Gastroesophageal sphincter (tissue), 4 donors: Measurements from ENCODE around the gene LRCH3. TPM values are rescaled to one million over a fixed set of nuclear protein-coding genes. Genes with fewer than 3 reads are reported as not detected.

Experiments used
- ATAC-seq: fragments of 150-250 bp; one replicate; pipeline ENCODE4 v1.9.1; 2016; ENCODE audit warnings: mild to moderate bottlenecking, moderate library complexity
- H3K27ac ChIP-seq, 4 donors: fragments of 200-600 bp; sonication (generic) in 3 of 4; 1 replicate in 3 of 4; 2 replicates in 1 of 4; pipeline ENCODE4 v1.5.1; 2016 to 2019
- H3K27me3 ChIP-seq: fragments of 200-600 bp; sonication (generic); one replicate; pipeline ENCODE4 v1.5.1; 2019
- H3K36me3 ChIP-seq, 2 donors: fragments of 200-600 bp; sonication (generic); one replicate each; pipeline ENCODE4 v1.5.1; 2019; ENCODE audit warnings: control low read depth in 1 of 2
- H3K4me1 ChIP-seq, 3 donors: fragments of 200-600 bp; sonication (generic); 1 replicate in 2 of 3; 2 replicates in 1 of 3; pipeline ENCODE4 v1.5.1; 2016 to 2019; ENCODE audit warnings: control low read depth in 2 of 3
- H3K4me3 ChIP-seq, 2 donors: fragments of 200-600 bp; sonication (generic); one replicate each; pipeline ENCODE4 v1.5.1; 2019; ENCODE audit warnings: mild to moderate bottlenecking in 1 of 2, moderate library complexity in 1 of 2
- H3K9me3 ChIP-seq, 3 donors: fragments of 200-600 bp; sonication (generic); one replicate each; pipeline ENCODE4 v1.5.1; 2017 to 2019; ENCODE audit warnings: control low read depth in 2 of 3
- EP300 ChIP-seq: sonication (generic); formaldehyde crosslinking; IDR thresholded peaks from one replicate; pipeline ENCODE4 v1.6.1; 2017; ENCODE audit warnings: antibody characterized with exemption, mild to moderate bottlenecking
- POLR2A ChIP-seq, 2 donors: fragments of 450-650 bp; IDR thresholded peaks; one replicate each; pipeline ENCODE4 v1.6.1; 2017; ENCODE audit warnings: antibody characterized with exemption in 2 of 2, mild to moderate bottlenecking in 2 of 2, moderate library complexity in 1 of 2
- POLR2AphosphoS5 ChIP-seq: sonication (generic); formaldehyde crosslinking; IDR thresholded peaks from one replicate; pipeline ENCODE4 v1.6.1; 2017; ENCODE audit warnings: antibody characterized with exemption
- WGBS, 2 donors: methylation state at CpG; one replicate each; pipeline ENCODE4 v1.1.5; 2018; ENCODE audit warnings: low coverage in 1 of 2; 5-methylcytosine and 5-hydroxymethylcytosine counted together
- total RNA-seq, 4 donors: library from RNA; depleted of rRNA; stranded (reverse); fragments of >200 nt; gene quantifications; one replicate each; pipeline ENCODE4 v1.1.0, GENCODE V29; 2016
- TF ChIP-seq, protein P1 (sequence below), 4 experiments: fragments of 200-600 bp in 2 of 4; fragments of 450-650 bp in 2 of 4; sonication (generic) in 1 of 4; IDR thresholded peaks; one replicate each; pipeline ENCODE4 v1.5.1; 2017 to 2019; ENCODE audit warnings: antibody characterized with exemption in 4 of 4, mild to moderate bottlenecking in 2 of 4, moderate library complexity in 2 of 4

Gene LRCH3
- total RNA-seq = 100 to 1,000 TPM in 1 of 4 donors, 10 to 100 TPM in 3; 39.0 to 158 (median 69.6) TPM

DNA sequence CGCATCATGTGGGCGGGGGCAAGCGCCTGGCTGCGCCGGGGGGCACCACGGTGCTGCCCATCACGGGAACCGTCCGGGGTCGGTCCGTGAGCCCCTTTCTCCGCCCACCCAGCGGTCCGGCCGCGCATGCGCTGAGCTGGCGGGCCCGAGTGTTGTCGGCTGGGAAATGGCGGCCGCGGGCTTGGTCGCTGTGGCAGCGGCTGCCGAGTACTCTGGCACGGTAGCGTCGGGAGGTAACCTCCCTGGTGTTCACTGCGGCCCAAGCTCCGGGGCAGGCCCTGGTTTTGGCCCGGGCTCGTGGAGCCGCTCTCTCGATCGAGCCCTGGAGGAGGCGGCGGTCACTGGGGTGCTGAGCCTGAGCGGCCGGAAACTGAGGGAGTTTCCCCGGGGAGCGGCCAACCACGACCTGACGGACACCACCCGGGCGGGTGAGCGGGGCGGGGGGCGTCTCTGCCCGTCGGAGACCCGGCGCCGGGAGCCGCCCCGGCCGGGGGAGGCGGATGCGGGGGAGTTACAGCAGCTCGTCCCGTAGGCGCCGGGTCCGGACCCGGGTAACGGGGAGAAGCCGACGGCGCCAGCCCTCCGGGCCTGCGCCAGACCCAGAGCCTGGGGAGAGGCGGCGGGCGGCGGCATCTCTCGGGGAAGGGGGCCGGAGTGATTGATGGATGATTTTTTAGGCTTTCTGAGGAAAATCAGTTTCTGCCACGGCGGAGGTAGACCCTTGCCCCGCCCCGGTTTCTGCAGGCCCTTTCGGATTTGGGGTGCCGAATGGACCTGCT is at the start of gene LRCH3:
Gene LRCH3 (plus strand): TSS at position 142 of the 779 bp plus-strand sequence. CDS start 25 bp downstream, at position 167.
- no peaks in the 10 kb centered on the region for H3K27me3 ChIP-seq
- ATAC-seq = peak; percentile 81
- 0% methylated on average over 1 to 6 of the region's 83 CpGs for WGBS, 2 donors

GRCh38 chr3:197742787-197743186 is 48.3 kb upstream of the LRCH3 start:
- Histone ChIP-seq H3K4me1 (peaks cover 0 to 3% (median under 1%) of the 10 kb centered on the region in 3 donors), H3K27me3 (no peaks in the 10 kb centered on the region), H3K9me3 (no peaks in the 10 kb centered on the region), H3K36me3 (no peaks in the 10 kb centered on the region), H3K27ac (no peak overlapping the region), H3K4me3 (no peak overlapping the region)
- WGBS, 2 donors = 46 to 87% methylated on average over 2 to 3 of the region's 3 CpGs
- ATAC-seq = no peak
- TF ChIP-seq, protein P1, sequence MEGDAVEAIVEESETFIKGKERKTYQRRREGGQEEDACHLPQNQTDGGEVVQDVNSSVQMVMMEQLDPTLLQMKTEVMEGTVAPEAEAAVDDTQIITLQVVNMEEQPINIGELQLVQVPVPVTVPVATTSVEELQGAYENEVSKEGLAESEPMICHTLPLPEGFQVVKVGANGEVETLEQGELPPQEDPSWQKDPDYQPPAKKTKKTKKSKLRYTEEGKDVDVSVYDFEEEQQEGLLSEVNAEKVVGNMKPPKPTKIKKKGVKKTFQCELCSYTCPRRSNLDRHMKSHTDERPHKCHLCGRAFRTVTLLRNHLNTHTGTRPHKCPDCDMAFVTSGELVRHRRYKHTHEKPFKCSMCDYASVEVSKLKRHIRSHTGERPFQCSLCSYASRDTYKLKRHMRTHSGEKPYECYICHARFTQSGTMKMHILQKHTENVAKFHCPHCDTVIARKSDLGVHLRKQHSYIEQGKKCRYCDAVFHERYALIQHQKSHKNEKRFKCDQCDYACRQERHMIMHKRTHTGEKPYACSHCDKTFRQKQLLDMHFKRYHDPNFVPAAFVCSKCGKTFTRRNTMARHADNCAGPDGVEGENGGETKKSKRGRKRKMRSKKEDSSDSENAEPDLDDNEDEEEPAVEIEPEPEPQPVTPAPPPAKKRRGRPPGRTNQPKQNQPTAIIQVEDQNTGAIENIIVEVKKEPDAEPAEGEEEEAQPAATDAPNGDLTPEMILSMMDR (IDR thresholded peaks at IDR 0.05) = no peak
- TF ChIP-seq EP300 = no peak
- TF ChIP-seq POLR2A (IDR thresholded peaks at IDR 0.05) = no peak
- TF ChIP-seq POLR2AphosphoS5 = no peak

More for the DNA sequence above, at the start of gene LRCH3:
- peaks cover 0 to 46% (median 9%) of the 10 kb centered on the region in 3 donors for H3K4me1 ChIP-seq
- peaks cover 0 to 11% of the 10 kb centered on the region in 2 donors for H3K36me3 ChIP-seq
- H3K9me3 ChIP-seq = no peaks in the 10 kb centered on the region
- H3K27ac ChIP-seq = peak within 1 kb of the TSS; percentile 78 to 98 (median 96)
- H3K4me3 ChIP-seq = peak within 1 kb of the TSS; percentile 86 to 94
- TF ChIP-seq EP300 (no peak), POLR2AphosphoS5 (peak; percentile 86), POLR2A (IDR thresholded peaks at IDR 0.05) (peak; percentile 72 to 77)
- TF ChIP-seq, protein P1 (IDR thresholded peaks at IDR 0.05) = peak in 2 of 4 experiments; percentile 16 to 17

GRCh38 chr3:197746209-197746608 is 44.8 kb upstream of the LRCH3 start:
- Histone ChIP-seq H3K9me3 (no peaks in the 10 kb centered on the region), H3K4me3 (no peak overlapping the region), H3K36me3 (no peaks in the 10 kb centered on the region), H3K4me1 (peaks cover 0 to 13% (median 0%) of the 10 kb centered on the region in 3 donors), H3K27me3 (no peaks in the 10 kb centered on the region), H3K27ac (no peak overlapping the region)
- TF ChIP-seq, protein P1 (IDR thresholded peaks at IDR 0.05) = no peak
- no peak for TF ChIP-seq POLR2A (IDR thresholded peaks at IDR 0.05)
- TF ChIP-seq EP300 = no peak
- TF ChIP-seq POLR2AphosphoS5 = no peak
- 82% methylated on average over 3 of the region's 3 CpGs for WGBS, 2 donors
- ATAC-seq = no peak

- 52 to 54% methylated on average over 3 to 4 of the region's 4 CpGs for WGBS, 2 donors
- H3K27ac ChIP-seq = no peak overlapping the region
- no peak for ATAC-seq
- H3K4me1 ChIP-seq = peaks cover 0 to 19% (median 5%) of the 10 kb centered on the region in 3 donors
- no peaks in the 10 kb centered on the region for H3K36me3 ChIP-seq
- H3K4me3 ChIP-seq = no peak overlapping the region
- TF ChIP-seq EP300 = no peak
- TF ChIP-seq POLR2A (IDR thresholded peaks at IDR 0.05) = no peak
- TF ChIP-seq, protein P1 (IDR thresholded peaks at IDR 0.05) = no peak
- no peak for TF ChIP-seq POLR2AphosphoS5
- no peaks in the 10 kb centered on the region for H3K27me3 ChIP-seq
- no peaks in the 10 kb centered on the region for H3K9me3 ChIP-seq
These were observed 44.2 kb upstream of the LRCH3 start for GRCh38 chr3:197746801-197747237.
